Activated CD4-positive, alpha-beta T cell treated with anti-CD3 and anti-CD28 coated beads, Interleukin-2, amount 50 U/mL, for 48 hours (primary cell): ENCODE data around the gene RCOR1.

Source experiments
- DNase-seq, 2 experiments: peaks; one replicate each; pipeline ENCODE4 v3.0.0-alpha.2; 2020

The RCOR1 gene

DNA sequence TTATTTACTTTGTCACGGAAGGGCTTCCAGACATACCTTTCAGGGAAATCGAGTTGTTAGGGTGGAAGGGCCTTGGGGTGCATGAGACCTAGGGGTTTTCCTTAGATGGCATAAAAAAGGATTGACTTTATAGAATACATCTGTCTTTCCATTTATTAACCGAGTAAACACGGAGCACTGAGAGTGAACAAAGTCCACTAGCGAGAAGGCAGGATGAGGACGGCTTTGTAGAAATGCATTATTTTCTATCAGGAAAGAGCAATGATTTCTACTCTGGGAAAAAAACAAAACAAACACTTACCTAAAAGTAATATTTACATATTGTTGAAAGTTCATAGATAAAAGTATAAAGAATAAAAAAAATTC lies 91.8 kb downstream of the RCOR1 start:
- DNase-seq, result no peak

DNA sequence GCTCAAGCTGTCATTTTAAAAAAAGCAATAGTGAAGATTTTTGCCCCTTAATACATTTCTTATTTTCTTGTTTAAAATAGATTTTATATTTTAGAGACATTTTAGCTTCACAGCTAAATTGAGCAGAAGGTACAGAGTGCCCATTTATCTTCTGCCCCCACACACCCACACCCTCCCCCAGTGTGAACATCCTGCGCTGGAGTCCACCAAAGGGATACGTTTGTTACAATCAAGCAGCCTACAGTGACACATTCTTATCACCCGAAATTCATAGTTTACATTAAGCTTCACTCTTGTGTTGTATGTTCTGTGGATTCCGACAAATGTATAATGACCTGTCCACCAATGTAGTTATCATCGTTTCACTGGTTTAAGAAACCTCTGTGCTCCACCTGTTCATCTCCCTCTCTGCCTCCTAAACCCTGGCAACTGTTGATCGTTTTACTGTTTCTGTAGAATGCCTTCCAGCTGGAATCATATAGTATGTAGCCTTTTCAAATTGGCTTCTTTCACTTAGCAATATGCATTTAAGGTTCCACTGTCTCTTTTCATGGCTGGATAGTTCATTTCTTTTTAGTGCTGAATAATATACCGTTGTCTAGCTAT lies 93.8 kb downstream of the RCOR1 start:
- no peak for DNase-seq

DNA sequence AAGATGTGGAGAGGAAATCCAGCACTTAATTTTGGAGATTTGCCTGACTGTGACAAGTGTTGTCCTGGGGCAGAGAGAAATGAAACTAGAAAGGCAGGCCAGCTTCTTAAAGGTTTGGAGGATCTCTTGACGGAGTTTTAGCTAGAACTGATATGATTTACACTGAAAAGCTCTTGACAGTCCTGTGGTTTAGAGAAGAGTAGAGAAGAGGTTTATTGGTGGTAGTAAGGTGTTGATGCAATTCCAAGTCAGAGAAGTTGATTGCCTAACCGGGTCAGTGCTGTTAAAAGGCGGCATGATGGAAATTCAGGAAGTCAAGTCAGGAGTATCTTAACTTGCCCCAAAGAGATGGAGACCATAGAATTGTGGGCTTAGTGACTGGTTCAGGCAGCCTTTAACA lies 95.8 kb downstream of the RCOR1 start:
- DNase-seq, result no peak

DNA sequence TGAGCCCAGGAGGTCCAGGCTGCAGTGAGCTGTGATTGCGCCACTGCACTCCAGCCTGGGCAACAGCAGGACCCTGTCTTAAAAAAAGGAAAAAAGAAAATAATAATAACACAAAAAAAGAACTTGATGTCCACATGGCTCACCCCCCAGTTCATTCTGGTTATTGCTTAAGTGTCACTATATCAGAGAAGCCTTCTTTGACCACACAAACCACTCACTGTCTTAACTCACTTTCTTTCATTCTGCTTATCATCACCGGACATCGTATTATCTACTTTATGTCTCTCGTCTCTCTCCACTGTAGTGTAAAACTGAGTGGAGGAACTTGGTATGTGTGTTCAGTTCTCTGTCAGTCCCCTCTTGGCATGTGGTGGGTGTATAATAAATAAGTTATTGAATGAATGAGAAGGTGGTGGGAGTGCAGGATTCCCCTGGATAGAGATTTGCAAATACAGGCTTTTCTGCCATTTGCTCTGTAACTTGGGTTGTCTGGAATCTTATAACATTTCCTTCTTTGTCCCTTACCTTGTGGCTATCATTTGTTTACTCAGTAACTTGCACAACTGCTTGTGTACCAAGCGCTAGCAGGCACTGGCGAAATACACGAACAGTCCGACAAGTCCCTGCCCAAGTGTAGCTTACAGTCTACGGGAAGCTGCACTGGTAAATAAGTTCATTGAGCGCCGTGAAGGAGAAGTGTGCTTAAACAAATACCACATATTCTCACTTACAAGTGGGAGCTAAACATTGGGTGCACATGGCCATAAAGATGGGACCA lies 98.2 kb downstream of the RCOR1 start:
- DNase-seq, result no peak

DNA sequence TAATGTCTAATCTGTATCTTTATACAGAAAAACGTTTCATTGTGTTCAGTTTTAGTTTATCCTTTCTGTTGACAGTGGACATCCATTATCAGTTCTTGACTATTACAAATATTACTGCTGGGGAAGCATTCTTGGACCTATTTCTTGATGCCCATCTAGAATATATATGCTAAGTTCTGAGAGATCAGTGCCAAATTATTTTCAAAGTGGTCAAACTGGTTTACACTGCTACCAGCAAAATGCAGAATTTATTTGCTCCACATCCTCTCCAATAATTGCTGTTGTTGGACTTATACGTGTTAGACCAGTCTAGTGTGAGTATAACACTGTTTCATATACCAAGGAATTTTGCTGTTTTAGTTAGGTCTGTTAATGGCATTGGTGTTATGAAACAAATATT lies 99.3 kb downstream of the RCOR1 start:
- DNase-seq, result no peak

DNA sequence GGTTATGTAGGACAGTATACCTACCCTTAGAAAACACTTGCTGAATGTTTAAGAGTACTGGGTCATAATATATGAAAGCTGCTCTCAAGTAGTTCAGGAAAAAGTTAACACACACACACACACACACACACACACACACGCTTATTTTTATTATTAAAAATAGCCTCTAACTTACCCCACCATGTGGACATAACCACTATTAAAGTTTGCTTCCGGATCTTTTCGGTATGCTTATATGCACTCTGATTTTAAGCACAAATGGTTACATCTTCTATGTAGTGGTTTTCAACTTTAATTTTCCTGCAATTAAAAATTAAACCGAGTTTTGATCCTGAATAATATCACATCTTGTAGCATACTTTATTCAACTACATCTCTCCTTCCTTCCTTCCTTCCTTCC lies 99.9 kb downstream of the RCOR1 start:
- DNase-seq, result no peak

DNA sequence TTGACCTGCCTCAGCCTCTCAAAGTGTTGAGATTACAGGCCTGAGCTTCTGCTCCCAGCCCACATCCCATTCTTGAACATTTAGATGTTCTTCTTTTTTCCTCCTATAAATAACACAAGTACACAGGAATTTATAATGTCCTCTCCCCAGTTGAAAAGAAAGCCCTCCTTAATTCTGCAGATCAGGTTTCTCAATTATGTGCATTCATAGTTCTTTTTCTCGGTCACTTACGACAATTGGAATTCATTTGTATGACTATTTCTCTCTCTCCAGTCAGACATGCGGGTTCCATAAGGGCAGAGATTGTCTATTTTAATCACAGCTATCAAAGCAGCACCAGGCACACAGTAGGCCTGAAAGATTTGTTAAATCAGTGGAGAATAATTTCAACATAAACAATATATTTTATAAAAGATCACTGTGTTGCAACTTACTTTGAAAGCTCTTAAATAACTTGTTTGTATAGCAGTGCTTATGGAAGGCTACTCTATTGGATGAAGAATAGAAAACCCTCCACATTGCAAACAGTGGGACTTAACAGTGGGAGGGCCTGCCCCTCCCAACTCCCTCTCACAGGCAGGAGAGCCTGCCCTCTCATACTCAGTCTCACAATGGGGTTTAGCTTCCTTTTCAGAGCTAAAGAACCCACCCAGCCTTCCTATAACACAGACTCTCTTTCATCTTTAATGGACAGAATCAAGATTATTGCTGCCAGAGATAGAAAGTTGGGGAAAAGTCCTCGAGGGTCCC lies 100.7 kb downstream of the RCOR1 start:
- DNase-seq, result no peak

DNA sequence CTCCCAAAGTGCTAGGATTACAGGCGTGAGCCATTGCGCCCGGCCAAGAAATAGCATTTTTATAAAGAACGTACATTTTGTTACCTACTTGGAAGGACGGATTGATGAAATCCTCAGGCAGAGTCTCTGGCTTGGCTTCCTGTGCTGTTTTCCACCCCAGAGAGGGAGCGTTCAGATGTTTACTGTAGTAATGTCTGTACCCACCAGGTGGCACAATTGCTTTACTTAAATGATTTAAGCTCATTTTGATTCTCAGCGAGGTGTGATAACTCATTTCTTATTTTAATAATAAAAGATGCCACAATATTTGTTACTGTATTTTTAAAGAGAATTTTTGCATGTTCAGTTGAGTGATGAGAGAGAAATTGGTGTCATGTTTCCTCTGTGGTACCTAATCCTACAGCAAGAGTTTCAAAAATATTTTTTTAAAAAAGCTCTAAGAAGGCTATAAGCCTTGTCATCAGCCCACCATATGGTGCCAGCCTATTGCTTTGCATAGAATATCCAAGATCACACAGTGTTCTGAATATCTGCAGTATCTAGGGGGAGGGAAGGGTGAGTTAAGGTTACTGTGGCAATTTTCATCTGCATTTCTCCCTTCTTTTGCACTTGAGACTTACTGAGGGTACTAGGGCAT lies 102.2 kb downstream of the RCOR1 start:
- DNase-seq, result peak; percentile 48 to 65

DNA sequence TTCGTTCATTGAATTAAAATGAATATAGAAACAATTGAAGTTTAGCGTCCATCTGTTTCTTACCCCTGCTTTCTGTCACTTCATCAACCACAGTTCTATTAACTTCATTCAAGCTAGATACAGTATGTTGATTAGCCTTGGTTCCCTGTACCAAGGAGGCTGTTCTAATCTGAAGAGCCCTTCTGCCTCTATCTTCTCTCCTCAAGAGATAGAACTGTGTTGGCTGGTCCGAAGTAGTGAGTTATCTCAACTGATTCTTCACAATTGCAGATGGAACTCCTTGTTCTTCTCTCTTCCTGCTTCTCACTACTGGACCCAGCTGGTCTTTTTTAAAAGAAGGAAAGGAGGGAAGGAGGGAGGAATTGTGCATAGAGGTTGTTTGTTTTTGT lies 102.7 kb downstream of the RCOR1 start:
- DNase-seq, result no peak

DNA sequence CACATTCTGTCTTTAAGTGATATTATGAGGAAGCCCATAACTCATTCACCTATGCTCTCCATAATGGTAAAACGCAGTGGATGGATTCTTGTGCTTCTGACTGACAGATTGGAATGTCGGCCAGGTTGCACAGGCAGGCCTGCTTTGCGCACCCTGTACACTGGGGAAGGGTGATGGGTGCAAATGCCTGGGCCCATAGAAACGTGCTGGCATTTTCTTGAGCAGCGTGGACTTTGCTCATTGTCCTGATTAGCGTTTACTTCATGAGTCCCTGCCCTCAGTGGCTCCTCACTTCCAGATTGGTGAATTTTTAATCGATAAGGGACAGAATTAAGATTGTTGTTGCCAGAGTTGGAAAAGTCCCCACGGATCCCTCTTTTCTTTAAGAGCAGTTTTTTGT lies 103.9 kb downstream of the RCOR1 start:
- no peak for DNase-seq

DNA sequence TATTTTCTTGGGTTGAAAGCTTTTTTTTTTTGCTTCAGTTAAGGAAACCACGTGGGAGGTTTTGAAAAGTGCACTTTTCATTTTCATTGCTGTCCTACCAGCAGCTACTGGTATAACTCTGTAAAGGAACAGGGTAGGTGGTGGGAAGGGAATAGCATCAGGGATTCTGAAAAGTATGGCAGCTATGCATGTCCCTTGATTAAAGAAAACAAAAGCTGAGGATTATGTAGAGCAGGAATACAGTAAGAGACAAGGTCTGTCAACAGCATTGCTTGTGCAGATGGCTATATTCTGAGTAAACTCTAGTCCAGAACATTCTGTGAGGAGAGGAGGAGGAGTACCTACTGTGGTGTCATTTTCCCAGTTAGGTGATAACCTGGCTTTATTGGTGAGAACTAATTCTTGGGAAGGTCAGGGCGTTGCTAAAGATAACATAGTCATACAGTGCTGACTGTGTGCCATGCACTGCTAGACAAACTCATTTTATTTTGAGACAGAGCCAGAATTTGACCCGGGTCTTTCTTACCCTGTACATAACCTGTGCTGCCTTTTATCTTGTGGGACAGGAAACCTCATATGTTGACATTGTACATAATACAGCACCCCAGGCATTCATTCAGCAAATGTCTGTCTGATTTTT lies 104.5 kb downstream of the RCOR1 start:
- DNase-seq, result no peak

DNA sequence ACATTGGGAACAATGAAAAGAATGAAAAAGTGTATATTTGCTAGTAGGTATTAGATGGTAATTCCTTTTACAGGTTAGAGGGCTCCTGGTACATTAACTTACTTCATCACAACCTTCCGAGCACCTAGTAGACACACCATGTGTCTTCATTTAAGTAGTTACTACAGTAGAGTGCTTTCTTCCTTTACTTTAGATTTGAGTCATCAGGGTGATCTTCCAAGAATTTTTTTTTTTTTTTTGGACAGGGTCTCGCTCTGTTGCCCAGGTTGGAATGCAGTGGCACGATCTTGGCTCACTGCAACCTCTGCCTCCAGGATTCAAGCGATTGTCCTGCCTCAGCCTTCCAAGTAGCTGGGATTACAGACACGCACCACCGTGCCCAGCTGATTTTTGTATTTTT lies 105.1 kb downstream of the RCOR1 start:
- no peak for DNase-seq

DNA sequence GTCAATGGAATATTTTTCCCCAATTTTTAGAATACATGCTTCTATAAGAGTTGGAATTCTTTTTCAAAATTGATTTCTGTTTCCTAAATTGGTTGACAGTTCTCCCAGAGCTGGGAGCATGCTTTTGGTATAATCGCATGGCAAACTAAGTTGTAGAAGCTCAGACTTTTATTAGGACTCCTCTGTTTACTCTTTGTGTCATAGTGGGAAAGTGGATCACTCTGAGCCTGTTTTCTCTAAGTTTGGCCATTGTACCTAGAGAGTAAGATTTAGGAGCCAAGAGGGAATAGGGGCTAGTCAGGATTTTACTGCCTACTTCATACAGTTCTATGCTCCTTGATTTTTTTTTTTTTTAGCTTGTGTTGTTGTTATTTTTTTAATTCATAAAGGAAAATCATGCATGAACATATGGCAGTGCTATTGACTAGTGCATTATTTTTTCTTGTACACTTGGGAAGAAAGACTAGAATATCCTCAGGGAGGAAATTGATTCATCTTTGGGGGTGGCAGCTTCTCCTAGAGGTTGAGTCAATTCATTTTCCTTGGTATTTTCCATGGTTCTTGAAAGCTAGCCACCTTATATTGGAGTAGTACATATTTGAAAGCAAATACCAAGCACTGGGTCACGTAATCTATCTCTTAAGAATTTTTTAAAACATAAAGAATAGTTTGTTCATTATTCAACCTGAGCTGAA lies 107.1 kb downstream of the RCOR1 start:
- no peak for DNase-seq

DNA sequence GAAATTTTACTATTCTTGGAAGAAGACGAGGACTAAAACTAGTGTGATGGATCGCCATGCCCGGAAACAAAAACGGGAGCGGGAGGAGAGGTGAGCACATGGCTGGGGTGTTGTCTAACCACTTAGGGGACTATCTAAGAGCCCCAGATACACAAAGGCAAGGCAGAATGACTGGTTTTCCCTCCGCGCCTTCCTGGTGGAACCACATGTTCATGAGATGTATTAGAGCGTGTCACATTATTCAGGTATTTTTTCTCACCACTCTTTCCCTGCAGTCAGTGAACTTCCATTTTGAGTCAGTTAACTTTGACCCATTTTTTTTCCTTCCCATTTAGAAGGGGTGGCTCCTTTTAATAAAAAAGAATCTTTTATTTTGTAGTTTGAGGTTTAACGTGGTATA lies 116.0 kb downstream of the RCOR1 start:
- DNase-seq, result no peak

DNA sequence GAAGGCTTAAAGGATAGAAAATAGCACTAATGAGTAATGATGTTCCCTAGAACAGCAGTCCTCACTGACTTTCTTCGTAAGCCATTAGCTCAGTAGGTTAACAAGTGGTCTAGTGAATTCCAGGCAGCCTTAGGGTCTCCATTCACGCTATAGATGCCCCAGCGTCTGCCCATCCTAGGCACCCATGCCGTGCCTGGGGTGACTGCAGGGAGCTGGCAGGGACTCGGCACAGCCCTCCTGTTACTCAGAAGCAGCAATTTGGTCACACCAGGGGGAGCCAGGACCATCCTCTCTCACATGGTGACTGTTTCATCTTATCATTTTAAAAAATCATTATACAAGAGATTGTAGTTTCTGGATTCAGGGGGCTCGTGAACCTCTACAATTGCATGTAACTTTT lies 118.8 kb downstream of the RCOR1 start:
- no peak for DNase-seq

DNA sequence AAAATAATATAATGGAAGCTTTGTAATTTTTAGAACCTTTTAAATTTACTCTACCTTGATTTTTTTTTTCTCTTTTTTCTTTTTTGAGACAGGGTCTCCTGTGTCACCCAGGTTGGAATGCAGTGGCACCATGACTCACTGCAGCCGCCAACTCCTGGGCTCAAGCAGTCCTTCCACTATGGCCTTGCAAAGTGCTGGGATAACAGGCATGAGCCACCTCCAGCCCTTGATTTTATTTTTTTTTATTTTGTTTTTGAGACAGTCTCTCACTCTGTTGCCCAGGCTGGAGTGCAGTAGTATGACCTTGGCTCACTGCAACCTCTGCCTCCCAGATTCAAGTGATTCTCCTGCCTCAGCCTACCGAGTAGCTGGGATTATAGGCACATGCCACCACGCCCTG lies 119.5 kb downstream of the RCOR1 start:
- DNase-seq, result no peak

DNA sequence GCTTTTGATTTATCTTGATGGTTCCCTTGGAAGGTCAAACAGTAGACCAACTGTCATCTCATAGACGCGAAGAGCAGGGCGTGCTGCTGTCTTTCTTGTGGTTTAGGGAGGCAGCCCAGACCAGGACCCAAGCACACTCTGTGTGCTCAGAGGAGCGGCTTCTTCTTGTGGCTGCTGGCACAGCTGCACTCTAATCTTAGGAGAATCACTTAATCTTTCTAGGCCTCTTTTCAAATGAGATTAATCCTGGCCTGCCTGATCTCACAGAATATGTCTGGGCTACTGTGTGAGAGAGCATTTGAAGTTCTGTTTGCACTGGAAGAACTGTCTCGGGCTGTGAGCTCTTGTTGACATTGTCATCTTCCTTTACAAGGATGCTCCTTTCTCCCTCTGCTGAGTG lies 124.8 kb downstream of the RCOR1 start:
- no peak for DNase-seq

DNA sequence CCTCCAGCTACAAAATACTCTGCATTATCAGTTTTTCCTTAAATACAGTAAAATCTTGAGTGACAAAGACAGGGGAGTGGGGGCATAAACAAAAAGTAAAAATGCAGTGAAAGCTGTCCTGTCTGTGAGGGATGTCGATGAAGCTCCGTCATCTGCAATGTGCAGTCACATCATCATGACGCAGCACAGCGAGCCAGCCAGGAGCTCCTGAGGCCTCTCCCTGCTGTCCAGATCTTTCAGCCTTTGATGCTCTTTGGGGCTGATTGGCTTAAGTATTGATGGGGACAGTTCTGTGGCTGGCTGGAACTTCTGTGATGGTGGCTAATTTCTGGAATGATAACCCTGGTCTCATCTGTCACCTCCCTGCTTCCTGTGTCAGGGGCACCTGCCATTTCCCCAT lies 130.2 kb downstream of the RCOR1 start:
- no peak for DNase-seq

DNA sequence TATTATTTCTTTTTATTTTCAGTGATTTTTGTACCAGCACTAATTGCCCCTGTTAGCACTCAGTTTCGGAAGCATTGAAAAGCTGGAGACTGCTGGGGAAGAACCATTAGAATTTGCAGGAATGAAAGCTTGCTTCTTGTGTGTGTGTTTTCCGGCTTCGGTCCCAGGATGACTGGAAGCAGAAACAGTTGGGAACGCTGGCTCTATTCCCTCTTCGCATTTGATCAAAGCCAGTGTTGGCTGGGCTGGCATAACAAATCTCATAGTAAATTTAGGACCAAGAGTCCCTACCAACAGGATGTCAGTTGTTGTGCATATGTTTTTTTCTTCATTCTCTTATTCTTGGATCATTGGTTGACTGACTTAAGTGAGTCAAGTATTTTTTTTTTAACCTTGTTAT lies 131.2 kb downstream of the RCOR1 start:
- DNase-seq, result no peak

DNA sequence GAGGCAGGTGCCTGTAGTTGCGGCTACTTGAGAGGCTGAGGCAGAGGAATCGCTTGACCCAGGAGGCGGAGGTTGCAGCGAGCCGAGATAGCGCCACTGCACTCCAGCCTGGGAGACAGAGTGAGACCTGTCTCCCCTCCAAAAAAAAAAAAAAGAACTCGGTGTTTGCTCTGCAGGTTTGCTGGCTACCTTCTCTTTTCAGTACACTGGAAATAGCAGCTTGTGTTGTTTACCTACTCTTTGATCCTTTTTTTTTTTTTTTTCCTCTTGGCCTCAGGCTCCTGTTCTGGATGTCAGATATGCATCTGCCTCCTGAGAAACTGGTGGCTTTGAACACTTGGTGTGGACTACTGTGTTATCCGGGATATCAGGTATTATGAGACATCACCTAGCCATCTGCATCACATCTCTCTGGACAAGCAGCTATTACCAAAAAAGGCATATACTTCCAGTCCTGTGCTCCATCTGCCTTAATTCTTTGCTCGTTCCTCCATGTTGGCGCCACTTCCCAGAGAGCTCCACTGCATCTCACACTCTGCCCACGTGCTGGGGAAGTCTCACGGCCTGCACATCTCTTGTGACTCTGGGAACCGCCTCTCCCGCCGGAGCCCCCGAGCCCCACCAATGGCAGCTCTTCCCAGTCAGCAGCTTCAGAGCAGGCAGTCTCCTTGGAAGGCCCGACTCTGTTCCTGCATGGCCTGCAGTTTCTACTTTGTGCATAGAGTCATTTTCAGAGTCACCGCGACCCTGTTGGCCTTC lies 133.9 kb downstream of the RCOR1 start:
- no peak for DNase-seq

DNA sequence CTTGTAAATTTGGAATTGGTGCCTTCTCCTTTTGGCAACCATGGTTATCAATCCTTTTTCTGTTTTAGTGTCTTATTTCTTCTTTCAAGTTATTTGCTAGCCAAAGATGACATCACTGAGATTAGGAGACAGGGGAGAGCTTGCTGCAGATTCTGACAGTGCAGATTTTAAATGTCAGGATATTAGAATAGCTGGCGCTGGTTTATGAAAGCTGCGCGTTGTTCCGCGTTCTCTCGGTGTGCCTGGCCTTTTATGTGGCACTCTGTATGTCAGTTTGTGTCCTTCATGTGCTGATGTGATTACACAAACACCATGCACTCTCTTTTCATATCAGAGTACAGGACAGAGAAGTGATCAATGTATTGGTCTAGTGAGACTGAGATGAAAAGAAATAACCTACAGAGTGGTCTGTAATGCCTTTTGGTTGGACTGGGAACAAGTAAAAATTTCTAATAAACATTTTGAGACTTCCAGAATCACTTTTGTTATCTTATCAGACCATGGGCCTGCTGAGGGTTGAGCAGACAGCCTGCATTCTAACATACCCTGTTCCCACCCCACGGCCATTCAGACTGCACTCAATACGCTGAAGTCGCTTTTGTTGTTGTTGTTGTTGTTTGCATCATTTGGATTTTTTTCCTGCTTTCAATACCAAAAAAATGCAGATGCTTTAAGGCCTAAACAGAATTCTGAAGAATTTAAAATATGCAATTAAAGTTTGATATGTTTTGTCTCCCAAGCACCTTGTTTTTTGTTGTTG lies 135.1 kb downstream of the RCOR1 start:
- DNase-seq, result no peak
